ENCODE data around the gene ATP5ME.
"Not testable (repeated sequence)": the region's sequence is repeated elsewhere in the genome, so short reads cannot be mapped to it uniquely, and the experiment has no call there.

Gene ATP5ME

GRCh38 chr4:704971-705277 is 30.8 kb upstream of the ATP5ME start:
- DNase-seq, result no peak

DNA sequence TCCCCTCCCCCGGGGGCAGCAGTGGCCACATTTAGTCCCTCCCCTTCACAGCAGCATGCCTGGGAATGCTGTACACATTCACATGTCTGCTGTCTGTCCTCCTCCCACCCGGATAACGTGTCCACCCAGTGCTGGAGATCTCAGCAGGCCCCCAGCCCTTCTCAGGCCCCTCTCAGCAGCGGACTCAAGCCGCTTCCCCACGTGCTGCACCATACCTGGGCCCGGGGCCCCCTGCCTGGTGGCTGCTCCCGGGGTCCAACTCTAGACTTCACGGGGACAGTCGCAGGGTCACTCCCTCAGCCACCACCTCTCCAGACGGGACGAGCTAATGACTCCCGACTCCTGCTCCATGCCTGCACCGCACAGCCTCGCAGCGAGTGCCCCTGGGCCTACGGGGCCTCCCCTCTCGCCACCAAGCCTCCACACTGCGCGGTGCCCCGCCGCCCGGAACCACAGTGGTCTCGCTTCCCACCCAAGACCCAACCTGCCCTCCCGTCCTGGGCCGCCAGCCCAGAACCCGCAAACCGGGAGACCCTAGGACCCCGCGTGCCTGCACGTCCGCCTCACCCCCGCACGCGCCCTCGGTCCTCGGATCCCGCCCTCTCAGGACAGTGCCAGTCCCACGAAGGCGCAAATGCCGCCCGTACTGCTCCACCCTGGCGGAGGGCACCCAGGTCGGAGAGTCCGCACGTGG is 30.3 kb upstream of the ATP5ME start:
- DNase-seq, result no peak

DNA sequence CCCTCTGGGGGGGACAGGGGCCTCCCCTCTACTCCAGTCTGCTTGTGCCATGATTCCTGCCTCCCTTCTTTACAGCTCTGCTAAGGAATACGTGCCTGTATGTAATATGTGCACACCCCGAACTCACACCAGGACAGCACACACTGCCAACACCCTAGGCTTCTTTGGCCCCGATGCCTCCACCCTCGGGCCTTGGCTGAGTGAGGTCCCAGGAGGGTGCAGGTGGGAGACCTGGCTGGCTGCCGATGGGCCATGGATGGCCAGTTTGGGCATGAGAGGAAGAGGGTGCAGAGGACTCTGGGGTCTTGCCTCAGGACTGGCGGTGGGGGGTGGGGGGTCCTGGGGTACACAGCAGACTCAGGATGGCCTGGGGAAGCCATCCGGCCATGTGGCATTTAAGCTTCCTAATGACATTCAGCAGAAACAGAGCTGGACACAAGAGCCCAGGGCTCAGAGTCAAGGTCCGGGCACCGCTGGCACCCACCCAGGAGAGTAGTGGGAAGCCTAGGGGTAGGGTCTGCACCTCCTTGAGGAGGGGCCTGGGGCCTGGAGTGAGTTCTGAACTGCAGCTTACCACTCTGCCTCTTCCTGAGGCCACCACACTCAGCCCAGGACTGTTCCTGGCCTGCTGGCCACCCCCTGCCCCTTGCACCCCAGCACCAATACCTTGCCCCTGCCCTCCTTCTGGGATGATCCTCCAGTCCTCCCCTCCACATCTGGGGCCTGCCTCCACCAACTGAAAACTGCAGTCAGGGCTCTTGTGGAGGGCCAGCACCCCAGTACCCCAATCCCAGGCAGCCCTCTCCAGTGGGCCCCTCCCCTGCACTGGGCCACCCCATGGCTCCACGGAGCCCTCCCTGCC is 29.5 kb upstream of the ATP5ME start:
- DNase-seq, result no peak

GRCh38 chr4:702618-703048 is 28.6 kb upstream of the ATP5ME start:
- DNase-seq, result no peak

DNA sequence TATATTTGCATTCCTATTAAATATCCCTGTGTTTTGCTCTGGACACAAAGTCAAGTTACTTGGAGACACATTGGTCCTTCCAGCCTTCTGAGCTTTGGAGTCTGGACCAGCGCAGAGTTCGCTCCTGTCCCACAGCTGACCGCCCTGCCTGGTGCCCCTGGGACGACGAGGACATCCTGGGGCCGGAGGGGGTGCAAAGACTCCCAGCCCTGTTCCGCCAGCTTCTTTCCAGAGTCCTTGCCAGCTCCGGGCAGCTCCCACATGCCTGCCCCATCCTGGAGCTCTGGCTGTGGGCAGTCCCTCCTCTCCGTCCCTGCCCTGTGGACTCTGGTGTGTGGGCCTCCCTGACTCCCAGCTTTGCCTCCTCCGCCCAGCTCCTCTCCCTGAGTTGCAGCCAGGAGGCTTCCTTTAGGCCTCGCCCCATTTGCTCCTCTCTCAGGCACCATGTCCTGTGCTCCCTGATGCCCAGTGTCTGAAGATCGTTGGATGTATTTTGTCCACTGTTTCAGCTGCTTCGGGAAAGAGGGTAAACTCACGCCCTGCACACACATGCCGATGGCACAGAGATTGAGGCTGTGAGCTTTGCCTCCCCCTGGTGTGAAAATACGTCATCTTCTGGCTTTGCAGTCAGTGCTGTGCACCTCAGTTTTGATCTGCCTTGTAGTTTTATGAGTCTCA is 26.6 kb upstream of the ATP5ME start:
- DNase-seq, result no peak

GRCh38 chr4:699816-700580 is 25.9 kb upstream of the ATP5ME start:
- no peak for DNase-seq

GRCh38 chr4:694341-694940 is 20.4 kb upstream of the ATP5ME start:
- not testable (repeated sequence) for DNase-seq

DNA sequence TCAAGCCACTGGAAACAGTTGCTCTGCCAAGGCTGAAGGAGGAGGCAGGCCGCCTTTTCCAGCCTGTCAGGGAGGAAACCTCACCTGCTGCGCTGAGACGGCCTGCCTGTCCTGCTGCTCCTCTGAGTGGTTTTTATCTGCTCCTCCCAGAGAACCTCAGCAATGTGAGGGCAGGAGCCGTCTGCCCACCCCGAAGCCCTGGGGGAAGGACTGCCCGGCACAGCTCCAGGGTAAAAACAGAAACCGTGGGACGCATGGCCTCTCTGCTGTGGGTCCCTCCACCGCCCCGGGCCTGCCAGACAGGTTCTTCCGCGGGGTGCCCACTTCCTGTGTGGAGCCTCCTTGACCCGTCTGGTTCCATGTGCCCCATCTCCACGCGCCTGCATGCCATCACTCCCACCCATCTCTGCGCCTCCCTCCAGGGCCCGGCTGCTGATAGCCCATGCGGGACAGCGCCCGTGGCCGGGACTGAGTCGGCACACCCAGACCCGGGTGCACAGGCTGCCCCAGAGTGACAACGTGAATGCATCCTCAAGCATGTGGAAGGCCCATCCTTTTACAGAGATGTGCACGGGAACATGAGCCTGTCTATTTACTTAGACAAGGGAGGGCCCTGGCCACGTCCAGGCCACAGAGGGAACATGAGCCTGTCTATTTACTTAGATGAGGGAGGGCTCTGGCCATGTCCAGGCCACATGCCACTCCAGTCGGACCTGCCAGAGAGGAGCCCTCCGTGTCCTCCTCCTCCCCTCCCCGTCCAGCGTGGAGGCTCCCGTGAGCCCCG is 18.9 kb upstream of the ATP5ME start:
- no peak for DNase-seq

DNA sequence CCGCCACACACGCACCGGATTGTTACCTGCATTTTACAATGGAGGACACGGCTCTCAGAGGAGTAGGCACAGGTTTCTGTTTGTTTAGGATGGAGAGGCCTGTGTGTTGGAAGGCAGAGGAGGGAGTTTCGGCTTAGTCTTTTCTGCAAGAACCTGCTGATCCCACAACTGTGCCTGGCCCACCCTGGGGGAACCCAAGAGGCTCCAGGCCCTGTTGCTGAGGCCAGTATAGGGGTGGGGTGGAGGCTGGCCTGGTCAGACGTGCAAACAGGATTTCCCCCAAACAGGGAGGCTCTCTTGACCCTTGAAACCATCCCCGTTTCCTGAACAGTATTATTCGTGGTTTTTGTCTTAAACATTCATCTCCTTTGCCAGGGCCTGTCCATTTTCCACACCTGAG is 15.6 kb upstream of the ATP5ME start:
- no peak for DNase-seq

DNA sequence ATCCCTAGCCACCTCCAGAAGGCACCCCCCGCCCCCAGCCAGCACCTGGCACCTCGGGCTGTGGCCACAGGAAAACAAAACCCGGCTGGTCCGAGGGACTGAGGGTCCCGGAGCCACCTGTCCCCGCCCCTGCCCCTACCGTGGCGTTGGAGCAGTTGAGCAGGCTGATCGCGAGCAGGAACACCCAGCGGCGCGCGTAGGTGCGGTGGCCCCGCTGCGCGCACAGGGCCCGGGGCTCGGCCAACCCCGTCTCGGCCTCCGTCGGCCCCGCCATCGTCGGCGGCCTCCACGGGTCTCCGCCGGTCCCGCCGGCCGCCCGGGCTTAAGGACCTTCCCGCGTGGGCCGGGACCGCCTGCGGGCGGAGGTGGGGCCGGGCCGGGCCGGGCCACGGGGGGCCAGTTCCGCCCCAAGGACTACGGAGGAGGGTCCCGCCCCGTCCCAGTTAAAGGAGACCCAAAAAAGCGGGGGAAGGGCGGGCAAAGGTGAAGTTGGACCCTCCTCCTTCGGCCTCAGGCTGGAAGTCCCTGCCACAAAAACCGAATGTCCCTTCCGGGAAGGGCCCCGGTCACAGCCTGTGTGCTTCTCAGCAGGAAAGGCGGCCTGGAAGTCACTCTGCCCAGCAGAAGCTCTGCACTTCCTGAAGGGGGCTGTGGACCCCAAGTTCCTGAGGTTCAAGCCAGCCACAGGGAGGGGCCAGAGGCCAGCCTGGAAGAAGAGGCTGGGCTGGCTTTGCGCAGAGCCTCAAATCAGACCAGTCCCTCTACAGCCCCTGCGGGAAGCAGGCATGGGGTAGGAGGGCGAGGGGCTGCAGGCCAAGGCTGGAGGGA is 15.0 kb upstream of the ATP5ME start, which contains the start of gene SLC49A3:
TSS of gene SLC49A3 (minus strand) at position 298 of the 828 bp plus-strand sequence. CDS start at position 274, 24 bp downstream.
- DNase-seq, result peak; percentile 43

GRCh38 chr4:687971-688853 is 14.1 kb upstream of the ATP5ME start:
- no peak for DNase-seq

- peak; percentile 96 for DNase-seq
These were observed 13.2 kb upstream of the ATP5ME start for GRCh38 chr4:687048-687970.

- DNase-seq, result no peak
These were observed 12.5 kb upstream of the ATP5ME start for GRCh38 chr4:686413-687040.

DNA sequence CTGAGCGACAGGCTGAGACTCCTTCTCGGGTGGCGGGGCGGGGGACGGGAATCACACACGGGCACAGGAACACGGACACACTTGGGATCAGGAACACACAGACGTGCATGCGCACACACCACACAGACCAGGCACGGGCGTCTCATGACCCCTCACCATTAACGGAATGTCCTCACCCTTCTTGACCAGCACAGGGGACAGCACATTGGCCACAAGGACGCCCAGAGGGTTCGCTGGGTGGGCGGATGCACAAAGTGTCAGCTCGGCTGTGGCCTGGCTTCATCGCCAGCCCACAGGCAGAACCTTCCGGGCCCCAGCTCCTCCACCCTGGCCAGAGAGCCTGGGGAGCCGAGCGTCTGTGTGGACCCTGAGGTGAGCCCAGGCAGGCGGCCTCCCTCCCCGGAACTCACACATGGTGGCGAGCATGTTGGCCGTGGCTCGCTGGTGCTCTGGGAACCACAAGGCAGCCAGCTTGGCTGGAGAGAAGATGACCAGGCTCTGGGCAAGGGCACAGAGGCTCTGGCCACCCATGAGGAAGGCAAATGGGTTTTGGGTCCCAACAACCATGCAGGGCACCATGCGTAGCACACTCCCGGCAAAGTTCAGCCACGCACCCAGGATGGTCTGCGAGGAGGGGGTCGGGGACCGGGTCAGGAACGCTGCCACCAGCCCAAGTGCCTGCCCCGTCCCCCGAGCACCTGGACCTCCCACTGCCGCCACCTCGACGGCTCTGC is 11.8 kb upstream of the ATP5ME start:
- DNase-seq, result no peak

- DNase-seq, result no peak
These were observed 10.7 kb upstream of the ATP5ME start for GRCh38 chr4:684623-685327.

- DNase-seq, result peak; percentile 67
These were observed 10.0 kb upstream of the ATP5ME start for GRCh38 chr4:683982-684622.

Data from suppressor macrophage treated with lipopolysaccharide for 4 hours (primary cell).